ENCODE data around the gene RGS7.
"Not testable (repeated sequence)": the region's sequence is repeated elsewhere in the genome, so short reads cannot be mapped to it uniquely, and the experiment has no call there.

The RGS7 gene

DNA sequence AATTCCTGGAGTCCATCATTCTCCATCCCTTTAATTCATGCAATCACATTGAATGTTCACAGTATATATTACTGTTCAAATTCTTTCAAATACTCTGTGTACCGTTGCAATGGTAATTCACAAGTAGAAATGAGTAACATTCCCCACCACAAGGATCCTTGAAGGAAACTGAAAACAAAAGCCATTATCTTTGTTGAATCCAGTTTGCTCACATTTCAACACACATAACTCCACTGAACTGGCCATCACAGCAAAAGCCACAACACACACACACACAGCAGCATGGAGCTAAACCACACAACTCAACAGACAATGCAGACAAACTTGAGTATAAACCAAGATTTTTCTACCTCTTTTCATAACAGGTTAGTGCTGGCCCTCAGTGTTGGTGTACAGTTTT lies 556.7 kb downstream of the RGS7 start:
- no peak for DNase-seq (ENCODE audit: low spot score)
- TF ChIP-seq, protein P1, sequence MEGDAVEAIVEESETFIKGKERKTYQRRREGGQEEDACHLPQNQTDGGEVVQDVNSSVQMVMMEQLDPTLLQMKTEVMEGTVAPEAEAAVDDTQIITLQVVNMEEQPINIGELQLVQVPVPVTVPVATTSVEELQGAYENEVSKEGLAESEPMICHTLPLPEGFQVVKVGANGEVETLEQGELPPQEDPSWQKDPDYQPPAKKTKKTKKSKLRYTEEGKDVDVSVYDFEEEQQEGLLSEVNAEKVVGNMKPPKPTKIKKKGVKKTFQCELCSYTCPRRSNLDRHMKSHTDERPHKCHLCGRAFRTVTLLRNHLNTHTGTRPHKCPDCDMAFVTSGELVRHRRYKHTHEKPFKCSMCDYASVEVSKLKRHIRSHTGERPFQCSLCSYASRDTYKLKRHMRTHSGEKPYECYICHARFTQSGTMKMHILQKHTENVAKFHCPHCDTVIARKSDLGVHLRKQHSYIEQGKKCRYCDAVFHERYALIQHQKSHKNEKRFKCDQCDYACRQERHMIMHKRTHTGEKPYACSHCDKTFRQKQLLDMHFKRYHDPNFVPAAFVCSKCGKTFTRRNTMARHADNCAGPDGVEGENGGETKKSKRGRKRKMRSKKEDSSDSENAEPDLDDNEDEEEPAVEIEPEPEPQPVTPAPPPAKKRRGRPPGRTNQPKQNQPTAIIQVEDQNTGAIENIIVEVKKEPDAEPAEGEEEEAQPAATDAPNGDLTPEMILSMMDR (IDR thresholded peaks at IDR 0.05; ENCODE audit: extremely low read depth, missing control alignments): no peak

DNA sequence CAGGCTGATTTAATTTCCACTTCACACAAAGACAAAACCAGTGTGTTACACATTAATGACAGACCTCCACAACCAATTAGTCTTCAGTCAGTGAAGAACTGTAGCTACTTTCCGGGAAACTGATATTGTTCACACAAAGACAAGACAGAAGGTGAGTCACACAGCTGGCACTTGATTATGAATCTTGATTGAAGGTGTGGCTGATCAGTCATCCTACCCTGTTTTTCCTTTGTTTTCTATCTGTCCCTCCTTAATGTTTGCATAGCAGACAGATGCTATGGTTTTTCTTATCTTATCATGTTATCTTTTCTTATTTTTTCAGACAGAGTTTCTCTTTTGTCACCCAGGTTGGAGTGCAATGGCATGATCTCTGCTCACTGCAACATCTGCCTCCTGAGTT lies 560.0 kb downstream of the RGS7 start:
- TF ChIP-seq, protein P1 (IDR thresholded peaks at IDR 0.05; ENCODE audit: extremely low read depth, missing control alignments): no peak
- DNase-seq (ENCODE audit: low spot score): no peak

DNA sequence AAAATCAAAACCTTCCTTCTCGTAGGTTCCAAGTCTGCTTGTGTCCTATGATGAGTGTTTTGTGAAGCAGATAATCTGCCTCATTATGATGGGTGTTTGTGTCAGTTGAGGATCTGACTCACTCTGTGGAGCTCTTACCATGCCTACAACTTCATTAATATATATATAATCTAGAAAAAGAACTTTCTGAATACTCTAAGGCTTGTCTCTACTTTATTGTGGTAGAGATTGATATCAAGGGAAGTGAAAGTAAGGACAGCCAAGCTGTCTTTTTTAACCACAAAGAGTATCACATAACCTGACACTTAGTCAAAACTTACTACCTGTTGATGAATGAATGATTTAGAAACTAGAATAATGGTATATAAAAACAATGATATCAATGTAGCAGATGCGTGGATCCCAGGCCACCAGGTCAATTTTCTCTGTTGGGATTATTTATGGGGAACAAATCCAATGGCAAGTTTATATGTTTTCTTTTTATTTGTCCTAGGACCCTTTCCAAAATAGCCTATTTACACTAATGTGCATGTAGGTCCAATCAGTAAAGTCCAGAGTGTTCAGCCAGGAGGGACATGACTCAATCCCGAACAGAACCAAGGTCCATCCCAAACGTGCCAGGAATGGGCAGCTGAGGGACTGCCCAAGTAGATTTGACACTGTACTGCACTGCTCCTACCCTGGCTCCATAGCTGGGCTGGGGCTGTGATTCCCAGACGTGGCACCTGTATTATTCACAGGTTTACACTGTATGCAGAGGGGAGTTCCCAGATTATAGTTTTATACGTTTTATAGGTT lies 562.8 kb downstream of the RGS7 start:
- TF ChIP-seq, protein P1 (IDR thresholded peaks at IDR 0.05; ENCODE audit: extremely low read depth, missing control alignments): no peak
- DNase-seq (ENCODE audit: low spot score): peak; percentile 7

DNA sequence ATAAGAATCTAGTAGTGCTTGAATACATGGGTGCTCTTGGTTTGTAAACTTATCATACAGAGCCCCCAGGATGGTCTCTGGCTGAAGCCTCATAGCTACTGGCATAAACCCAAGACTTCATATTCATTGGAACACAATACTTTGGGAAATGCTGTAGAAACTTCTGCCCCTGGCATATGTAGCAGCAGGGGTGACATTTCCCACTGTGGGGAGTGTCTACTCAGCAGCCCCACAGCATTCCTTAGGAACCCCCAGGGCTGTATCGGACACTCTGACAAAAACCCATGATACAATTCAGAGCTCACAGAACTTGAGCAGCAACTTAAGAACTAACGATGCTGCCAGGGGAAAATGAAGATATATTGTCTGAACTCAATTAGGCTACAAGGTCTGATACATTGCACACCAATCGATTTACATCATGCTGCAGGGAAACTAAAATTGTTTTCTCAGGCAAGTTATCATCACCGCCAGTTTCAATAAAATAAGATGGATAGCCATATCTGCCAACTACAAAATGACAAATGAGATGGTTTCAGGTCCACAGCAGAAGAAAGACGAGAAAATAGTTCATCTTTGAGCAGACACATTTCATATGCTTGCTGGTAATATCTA lies 564.0 kb downstream of the RGS7 start:
- no peak for DNase-seq (ENCODE audit: low spot score)
- TF ChIP-seq, protein P1 (IDR thresholded peaks at IDR 0.05; ENCODE audit: extremely low read depth, missing control alignments): no peak

DNA sequence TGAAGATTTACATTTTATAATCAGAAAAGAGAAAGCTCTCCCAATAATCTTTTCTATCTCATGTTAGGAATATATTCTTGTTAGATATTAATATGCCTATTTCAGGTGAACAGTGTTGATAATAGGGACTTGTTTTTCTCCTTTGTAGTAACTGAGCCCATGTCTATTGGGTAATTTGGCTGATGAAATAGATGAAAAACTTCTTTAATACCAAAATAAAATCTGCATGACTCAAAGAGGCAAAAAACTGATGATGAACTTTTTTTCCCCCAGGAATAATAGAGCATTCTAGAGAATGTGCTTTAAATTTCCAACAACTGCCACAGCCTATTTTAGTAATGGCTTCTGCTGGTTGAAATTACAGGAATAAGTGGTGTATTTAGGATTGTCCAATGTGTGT lies 566.1 kb downstream of the RGS7 start:
- TF ChIP-seq, protein P1 (IDR thresholded peaks at IDR 0.05; ENCODE audit: extremely low read depth, missing control alignments): no peak
- DNase-seq (ENCODE audit: low spot score): no peak

- no peak for DNase-seq (ENCODE audit: low spot score)
- TF ChIP-seq, protein P1 (IDR thresholded peaks at IDR 0.05; ENCODE audit: extremely low read depth, missing control alignments): no peak
Measured at GRCh38 chr1:240786880-240787279, 570.1 kb downstream of the RGS7 start.

- no peak for DNase-seq (ENCODE audit: low spot score)
- TF ChIP-seq, protein P1 (IDR thresholded peaks at IDR 0.05; ENCODE audit: extremely low read depth, missing control alignments): no peak
Measured at GRCh38 chr1:240784776-240785175, 572.2 kb downstream of the RGS7 start.

DNA sequence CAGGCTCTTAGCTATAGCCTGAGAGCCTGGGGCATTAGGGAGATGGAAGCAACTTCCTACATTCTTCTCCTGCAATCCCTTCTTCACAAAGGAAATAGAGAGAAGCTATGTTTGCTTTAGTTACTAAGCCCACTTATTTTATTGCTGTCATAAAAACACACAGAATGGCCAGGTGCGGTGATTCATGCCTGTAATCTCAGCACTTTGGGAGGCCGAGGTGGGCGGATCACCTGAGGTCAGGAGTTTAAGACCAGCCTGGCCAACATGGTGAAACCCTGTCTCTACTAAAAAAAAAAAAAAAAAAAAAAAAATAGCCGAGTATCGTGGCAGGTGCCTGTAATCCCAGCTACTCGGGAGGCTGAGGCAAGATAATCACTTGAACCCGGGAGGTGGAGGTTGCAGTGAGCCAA lies 573.3 kb downstream of the RGS7 start:
- not testable (repeated sequence) for DNase-seq (ENCODE audit: low spot score)
